ENCODE results near the gene PRPF40A. TPM values are rescaled to one million over a fixed set of nuclear protein-coding genes. Genes with fewer than 3 reads are reported as not detected.
"Not testable (repeated sequence)": the region's sequence is repeated elsewhere in the genome, so short reads cannot be mapped to it uniquely, and the experiment has no call there.

The PRPF40A gene
- polyA plus RNA-seq, 6 donors from 2014 or later, result 90.7 to 139 (median 118) TPM

GRCh38 chr2:152737509-152737908 lies 20.2 kb upstream of the PRPF40A start:
- H3K9me3 Mint-ChIP-seq; ATAC-seq (ENCODE audit: low read depth in 2 of 2); H3K27me3 Mint-ChIP-seq; H3K4me1 Mint-ChIP-seq; DNase-seq; H3K4me3 Mint-ChIP-seq: not testable (repeated sequence)
- Mint-ChIP-seq H3K27ac (peak overlapping the region in 1 of 6 donors; percentile 46), H3K36me3 (peaks cover 17 to 19% of the 10 kb centered on the region in 2 donors)

GRCh38 chr2:152730591-152731333 lies 13.5 kb upstream of the PRPF40A start:
- DNase-seq, result no peak
- H3K27ac Mint-ChIP-seq, result no peak overlapping the region

GRCh38 chr2:152729844-152730243 lies 12.6 kb upstream of the PRPF40A start:
- H3K4me1 Mint-ChIP-seq, result peaks cover 3 to 21% (median 17%) of the 10 kb centered on the region in 3 donors
- no peak overlapping the region for H3K27ac Mint-ChIP-seq
- H3K36me3 Mint-ChIP-seq, result no peaks in the 10 kb centered on the region
- no peaks in the 10 kb centered on the region for H3K27me3 Mint-ChIP-seq
- H3K9me3 Mint-ChIP-seq, result no peaks in the 10 kb centered on the region
- peak; percentile 39 to 41 for ATAC-seq (ENCODE audit: low read depth in 2 of 2)
- no peak overlapping the region for H3K4me3 Mint-ChIP-seq
- no peak for DNase-seq

More at GRCh38 chr2:152730591-152731333, 13.5 kb upstream of the PRPF40A start:
- no peaks in the 10 kb centered on the region for H3K36me3 Mint-ChIP-seq
- no peaks in the 10 kb centered on the region for H3K9me3 Mint-ChIP-seq
- H3K27me3 Mint-ChIP-seq, result no peaks in the 10 kb centered on the region
- ATAC-seq (ENCODE audit: low read depth in 2 of 2), result peak in 1 of 2 donors; percentile 30
- no peak overlapping the region for H3K4me3 Mint-ChIP-seq
- H3K4me1 Mint-ChIP-seq, result peaks cover 3 to 21% (median 17%) of the 10 kb centered on the region in 3 donors

GRCh38 chr2:152723918-152724317 lies 6.7 kb upstream of the PRPF40A start:
- H3K27me3 Mint-ChIP-seq, result no peaks in the 10 kb centered on the region

GRCh38 chr2:152722639-152723038 lies 5.4 kb upstream of the PRPF40A start:
- H3K4me1 Mint-ChIP-seq, result peaks cover 14 to 34% (median 27%) of the 10 kb centered on the region in 3 donors

More at GRCh38 chr2:152723918-152724317, 6.7 kb upstream of the PRPF40A start:
- Mint-ChIP-seq H3K27ac (no peak overlapping the region), H3K36me3 (no peaks in the 10 kb centered on the region), H3K4me3 (no peak overlapping the region), H3K4me1 (peaks cover 13 to 32% (median 25%) of the 10 kb centered on the region in 3 donors), H3K9me3 (no peaks in the 10 kb centered on the region)
- DNase-seq (no peak), ATAC-seq (ENCODE audit: low read depth in 2 of 2) (no peak)

GRCh38 chr2:152720794-152721193 lies 3.5 kb upstream of the PRPF40A start:
- peaks cover 25 to 50% (median 42%) of the 10 kb centered on the region in 3 donors for H3K4me1 Mint-ChIP-seq
- H3K27ac Mint-ChIP-seq, result no peak overlapping the region
- DNase-seq (no peak), ATAC-seq (ENCODE audit: low read depth in 2 of 2) (no peak)
- H3K4me3 Mint-ChIP-seq, result peak overlapping the region in 4 of 8 donors; percentile 17 to 100 (median 78)
- no peaks in the 10 kb centered on the region for H3K9me3 Mint-ChIP-seq
- H3K27me3 Mint-ChIP-seq, result no peaks in the 10 kb centered on the region
- H3K36me3 Mint-ChIP-seq, result peaks cover 5 to 8% of the 10 kb centered on the region in 2 donors

More at GRCh38 chr2:152722639-152723038, 5.4 kb upstream of the PRPF40A start:
- not testable (repeated sequence) for H3K4me3 Mint-ChIP-seq; H3K27ac Mint-ChIP-seq; H3K27me3 Mint-ChIP-seq; H3K36me3 Mint-ChIP-seq; H3K9me3 Mint-ChIP-seq; DNase-seq; ATAC-seq (ENCODE audit: low read depth in 2 of 2)

GRCh38 chr2:152718909-152719645 lies 1.8 kb upstream of the PRPF40A start:
- DNase-seq (no peak), ATAC-seq (ENCODE audit: low read depth in 2 of 2) (no peak)
- H3K27me3 Mint-ChIP-seq, result no peaks in the 10 kb centered on the region
- H3K36me3 Mint-ChIP-seq, result peaks cover 5 to 8% of the 10 kb centered on the region in 2 donors
- H3K9me3 Mint-ChIP-seq, result no peaks in the 10 kb centered on the region
- peak overlapping the region; percentile 98 to 100 (median 100) for H3K4me3 Mint-ChIP-seq
- H3K27ac Mint-ChIP-seq, result peak overlapping the region; percentile 95 to 100 (median 99)
- H3K4me1 Mint-ChIP-seq, result peaks cover 29 to 56% (median 50%) of the 10 kb centered on the region in 3 donors

- Mint-ChIP-seq H3K4me1 (peaks cover 29 to 50% (median 48%) of the 10 kb centered on the region in 3 donors), H3K9me3 (no peaks in the 10 kb centered on the region), H3K27me3 (no peaks in the 10 kb centered on the region), H3K27ac (peak within 1 kb of the TSS; percentile 99 to 100 (median 100)), H3K4me3 (peak within 1 kb of the TSS; percentile 98 to 100 (median 100)), H3K36me3 (peaks cover 5 to 8% of the 10 kb centered on the region in 2 donors)
- DNase-seq, result peak; percentile 96
- peak; percentile 64 to 65 for ATAC-seq (ENCODE audit: low read depth in 2 of 2)
Measured at GRCh38 chr2:152718076-152718908, 1.0 kb upstream of the PRPF40A start, which contains the start of gene ARL6IP6. TSS of gene ARL6IP6 (plus strand) at chr2:152718620. CDS start at chr2:152718625, 5 bp downstream.

- DNase-seq (no peak), ATAC-seq (ENCODE audit: low read depth in 2 of 2) (peak in 1 of 2 donors; percentile 4)
- peak overlapping the region; percentile 99 to 100 (median 100) for H3K27ac Mint-ChIP-seq
- H3K36me3 Mint-ChIP-seq, result peaks cover 8 to 12% of the 10 kb centered on the region in 2 donors
- peaks cover 36 to 56% (median 56%) of the 10 kb centered on the region in 3 donors for H3K4me1 Mint-ChIP-seq
- no peaks in the 10 kb centered on the region for H3K9me3 Mint-ChIP-seq
- H3K4me3 Mint-ChIP-seq, result peak overlapping the region; percentile 98 to 100 (median 100)
- H3K27me3 Mint-ChIP-seq, result no peaks in the 10 kb centered on the region
Measured at GRCh38 chr2:152716805-152717227, 445 bp downstream of the PRPF40A start.

- Mint-ChIP-seq H3K4me1 (peaks cover 38 to 59% (median 55%) of the 10 kb centered on the region in 3 donors), H3K9me3 (no peaks in the 10 kb centered on the region), H3K4me3 (peak overlapping the region; percentile 98 to 100 (median 100)), H3K36me3 (peaks cover 8 to 16% of the 10 kb centered on the region in 2 donors), H3K27me3 (no peaks in the 10 kb centered on the region), H3K27ac (peak overlapping the region in 4 of 6 donors; percentile 64 to 100 (median 100))
- ATAC-seq (ENCODE audit: low read depth in 2 of 2) (no peak), DNase-seq (no peak)
Measured at GRCh38 chr2:152715854-152716428, 1.3 kb downstream of the PRPF40A start.

- Mint-ChIP-seq H3K27ac (peak overlapping the region in 1 of 6 donors; percentile 14), H3K4me1 (peaks cover 33 to 58% (median 55%) of the 10 kb centered on the region in 3 donors), H3K9me3 (no peaks in the 10 kb centered on the region), H3K4me3 (peak overlapping the region in 5 of 8 donors; percentile 20 to 100 (median 82)), H3K27me3 (no peaks in the 10 kb centered on the region), H3K36me3 (peaks cover 8 to 21% of the 10 kb centered on the region in 2 donors)
- ATAC-seq (ENCODE audit: low read depth in 2 of 2) (no peak), DNase-seq (no peak)
Measured at GRCh38 chr2:152715112-152715511, 2.1 kb downstream of the PRPF40A start.

GRCh38 chr2:152710713-152711112 lies 6.5 kb downstream of the PRPF40A start:
- DNase-seq (no peak), ATAC-seq (ENCODE audit: low read depth in 2 of 2) (no peak)
- Mint-ChIP-seq H3K36me3 (peaks cover 18 to 23% of the 10 kb centered on the region in 2 donors), H3K4me3 (no peak overlapping the region), H3K9me3 (no peaks in the 10 kb centered on the region), H3K27ac (no peak overlapping the region), H3K27me3 (no peaks in the 10 kb centered on the region), H3K4me1 (peaks cover 38 to 53% (median 51%) of the 10 kb centered on the region in 3 donors)

Data from naive B cell (primary cell).